CD8-positive, alpha-beta memory T cell (primary cell): Measurements from ENCODE around the gene PGBD4. TPM values are rescaled to one million over a fixed set of nuclear protein-coding genes. Genes with fewer than 3 reads are reported as not detected.
A peak's percentile ranks its signal among the peaks of the same experiment; 100 is the strongest.

Experiments used
- CTCF ChIA-PET: fragments of 350-600 bp; sonication (Branson Sonifier 250); formaldehyde crosslinking; loops from one replicate; lab custom pipeline; 2021; ENCODE audit warnings: antibody characterized with exemption; lab: Charles Lee
- POLR2A ChIA-PET: fragments of 350-600 bp; sonication (Branson Sonifier 250); formaldehyde crosslinking; loops from one replicate; lab custom pipeline; 2021; ENCODE audit warnings: antibody characterized with exemption; lab: Charles Lee
- DNase-seq, 5 donors: peaks; one replicate each; pipeline versions ENCODE4 v3.0.0 to v3.0.0-alpha.2; 2020 to 2022; ENCODE audit warnings: mixed read lengths in 1 of 5
- H3K27ac ChIP-seq: one replicate; pipeline ENCODE4 v1.7.0; 2013; ENCODE audit warnings: low read depth, mild to moderate bottlenecking, low read length, moderate library complexity
- H3K27me3 ChIP-seq: 2 replicates; pipeline ENCODE4 v1.7.0; 2013; ENCODE audit warnings: low read length, mild to moderate bottlenecking; ENCODE audit not compliant: insufficient read depth, poor library complexity, severe bottlenecking
- H3K36me3 ChIP-seq: 2 replicates; pipeline ENCODE4 v1.7.0; 2013; ENCODE audit warnings: mild to moderate bottlenecking, low read length, moderate library complexity; ENCODE audit not compliant: insufficient read depth
- H3K4me1 ChIP-seq: 2 replicates; pipeline ENCODE4 v1.7.0; 2013; ENCODE audit warnings: mild to moderate bottlenecking, low read length, moderate library complexity; ENCODE audit not compliant: insufficient read depth
- H3K4me3 ChIP-seq: 2 replicates; pipeline ENCODE4 v1.7.0; 2013; ENCODE audit warnings: mild to moderate bottlenecking, low read length
- H3K9me3 ChIP-seq: 2 replicates; pipeline ENCODE4 v1.7.0; 2013; ENCODE audit warnings: mild to moderate bottlenecking, low read length
- H3K27ac Mint-ChIP-seq, 8 donors: one replicate each; pipeline ENCODE4 v1.8.0; 2020 to 2021; ENCODE audit warnings: mixed read lengths in 8 of 8, mild to moderate bottlenecking in 6 of 8, inconsistent platforms in 3 of 8, moderate library complexity in 3 of 8
- H3K27me3 Mint-ChIP-seq, 2 donors: one replicate each; pipeline ENCODE4 v1.8.0; 2020 to 2021; ENCODE audit warnings: mixed read lengths in 2 of 2, mild to moderate bottlenecking in 1 of 2, moderate library complexity in 1 of 2
- H3K36me3 Mint-ChIP-seq, 3 donors: one replicate each; pipeline ENCODE4 v1.8.0; 2020 to 2021; ENCODE audit warnings: mixed read lengths in 3 of 3, inconsistent platforms in 1 of 3, mild to moderate bottlenecking in 1 of 3
- H3K4me1 Mint-ChIP-seq, 3 donors: one replicate each; pipeline ENCODE4 v1.8.0; 2020 to 2021; ENCODE audit warnings: mixed read lengths in 3 of 3, inconsistent platforms in 1 of 3, mild to moderate bottlenecking in 1 of 3
- H3K4me3 Mint-ChIP-seq, 7 donors: one replicate each; pipeline ENCODE4 v1.8.0; 2020 to 2021; ENCODE audit warnings: mixed read lengths in 7 of 7, mild to moderate bottlenecking in 6 of 7, moderate library complexity in 4 of 7, inconsistent platforms in 2 of 7
- H3K9me3 Mint-ChIP-seq, 5 donors: one replicate each; pipeline ENCODE4 v1.8.0; 2020 to 2022; ENCODE audit warnings: mixed read lengths in 5 of 5, mild to moderate bottlenecking in 3 of 5, moderate library complexity in 2 of 5, inconsistent platforms in 1 of 5
- polyA plus RNA-seq: library from polyadenylated mRNA; unstranded; fragments of 300-500 nt; fragmentation: Illumina TruSeq; gene quantifications from one replicate; pipeline ENCODE4 v1.2.3, GENCODE V29; 2021
- total RNA-seq, 2 experiments: library from RNA; stranded (reverse); gene quantifications; one replicate each; pipeline ENCODE4 v1.2.3, GENCODE V29; 2021

The PGBD4 gene
- total and polyA plus RNA-seq, 3 experiments from 2014 or later = 1.4 to 3.2 (median 2.8) TPM

DNA sequence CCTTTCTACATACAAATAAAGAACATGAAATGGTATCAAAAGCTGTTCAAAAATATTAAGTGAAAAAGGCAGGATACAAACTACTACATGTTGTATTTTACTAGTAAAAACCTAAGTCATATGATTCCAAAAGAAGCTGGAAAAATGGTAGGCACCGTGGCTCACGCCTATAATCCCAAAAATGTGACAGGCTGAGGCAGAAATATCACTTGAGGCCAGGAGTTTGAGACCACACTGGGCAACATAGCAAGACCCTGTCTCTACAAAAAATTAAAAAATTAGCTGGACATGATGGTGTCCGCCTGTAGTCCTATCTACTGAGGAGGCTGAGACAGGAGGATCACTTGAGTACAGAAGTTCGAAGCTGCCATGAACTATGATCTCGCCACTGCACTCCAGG lies 2.0 kb upstream of the PGBD4 start:
- Histone ChIP-seq H3K4me3 (no peak overlapping the region), H3K9me3 (no peaks in the 10 kb centered on the region), H3K36me3 (peaks cover 5% of the 10 kb centered on the region), H3K27ac (no peak overlapping the region), H3K27me3 (no peaks in the 10 kb centered on the region), H3K4me1 (peaks cover 26% of the 10 kb centered on the region)
- ChIA-PET POLR2A (interaction anchor here (0.5 kb wide), 1 partner anchor 14 kb away, joined by 3 read pairs; no protein-coding TSS in a partner anchor), CTCF (interaction anchor here (0.9 to 1.8 kb wide), 5 partner anchors 11 to 268 kb away, joined by 3 to 5 read pairs (median 4); partner anchors contain the start of gene LPCAT4)
- H3K36me3 Mint-ChIP-seq = peaks cover 4 to 36% (median 14%) of the 10 kb centered on the region in 3 donors
- H3K4me3 Mint-ChIP-seq = peak overlapping the region; percentile 48 to 100 (median 65)
- peaks cover 39 to 60% (median 51%) of the 10 kb centered on the region in 3 donors for H3K4me1 Mint-ChIP-seq
- peaks cover 0 to 10% (median 4%) of the 10 kb centered on the region in 5 donors for H3K9me3 Mint-ChIP-seq
- H3K27ac Mint-ChIP-seq = peak overlapping the region in 6 of 8 donors; percentile 76 to 100 (median 91)
- no peak for DNase-seq
- H3K27me3 Mint-ChIP-seq = peaks cover 0 to 2% of the 10 kb centered on the region in 2 donors

DNA sequence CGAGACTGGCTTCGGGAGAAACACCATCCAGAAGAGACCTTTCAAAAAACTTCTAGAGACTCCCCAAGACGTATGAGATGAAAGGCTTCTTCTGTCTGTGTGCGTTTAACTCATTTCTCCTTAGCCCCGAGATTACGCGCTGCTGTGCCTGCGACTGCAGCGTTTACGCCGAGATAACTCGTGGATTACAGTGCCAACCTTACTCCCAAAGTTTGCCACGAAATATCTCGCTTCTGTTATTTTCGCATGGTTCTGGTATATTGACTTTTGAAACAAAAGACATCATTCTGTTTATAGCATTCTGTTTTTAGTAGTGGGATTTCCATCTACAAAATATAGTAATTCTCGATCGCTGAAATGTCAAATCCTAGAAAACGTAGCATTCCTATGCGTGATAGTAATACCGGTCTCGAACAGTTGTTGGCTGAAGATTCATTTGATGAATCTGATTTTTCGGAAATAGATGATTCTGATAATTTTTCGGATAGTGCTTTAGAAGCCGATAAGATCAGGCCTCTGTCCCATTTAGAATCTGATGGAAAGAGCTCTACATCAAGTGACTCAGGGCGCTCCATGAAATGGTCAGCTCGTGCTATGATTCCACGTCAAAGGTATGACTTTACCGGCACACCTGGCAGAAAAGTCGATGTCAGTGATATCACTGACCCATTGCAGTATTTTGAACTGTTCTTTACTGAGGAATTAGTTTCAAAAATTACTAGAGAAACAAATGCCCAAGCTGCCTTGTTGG lies 467 bp downstream of the PGBD4 start:
- Mint-ChIP-seq H3K4me1 (peaks cover 35 to 50% (median 46%) of the 10 kb centered on the region in 3 donors), H3K9me3 (peaks cover 2 to 10% (median 5%) of the 10 kb centered on the region in 5 donors), H3K36me3 (peaks cover 4 to 29% (median 21%) of the 10 kb centered on the region in 3 donors), H3K27ac (peak overlapping the region; percentile 95 to 100 (median 99)), H3K27me3 (peaks cover 0 to 2% of the 10 kb centered on the region in 2 donors), H3K4me3 (peak overlapping the region; percentile 92 to 100 (median 99))
- H3K4me3 ChIP-seq = peak overlapping the region; percentile 95
- no peaks in the 10 kb centered on the region for H3K36me3 ChIP-seq
- H3K27ac ChIP-seq = peak overlapping the region; percentile 98
- peaks cover 26% of the 10 kb centered on the region for H3K4me1 ChIP-seq
- no peaks in the 10 kb centered on the region for H3K27me3 ChIP-seq
- POLR2A ChIA-PET = interaction anchor here (0.6 to 1.8 kb wide), 8 partner anchors 62 to 265 kb away, joined by 3 to 13 read pairs (median 6); partner anchors contain the start of genes AVEN, EMC4, KATNBL1 and LPCAT4
- DNase-seq = no peak
- CTCF ChIA-PET = interaction anchor here (0.9 to 2.7 kb wide), 6 partner anchors 16 to 266 kb away, joined by 3 to 20 read pairs (median 4); partner anchors contain the start of genes KATNBL1 and LPCAT4
- no peaks in the 10 kb centered on the region for H3K9me3 ChIP-seq

DNA sequence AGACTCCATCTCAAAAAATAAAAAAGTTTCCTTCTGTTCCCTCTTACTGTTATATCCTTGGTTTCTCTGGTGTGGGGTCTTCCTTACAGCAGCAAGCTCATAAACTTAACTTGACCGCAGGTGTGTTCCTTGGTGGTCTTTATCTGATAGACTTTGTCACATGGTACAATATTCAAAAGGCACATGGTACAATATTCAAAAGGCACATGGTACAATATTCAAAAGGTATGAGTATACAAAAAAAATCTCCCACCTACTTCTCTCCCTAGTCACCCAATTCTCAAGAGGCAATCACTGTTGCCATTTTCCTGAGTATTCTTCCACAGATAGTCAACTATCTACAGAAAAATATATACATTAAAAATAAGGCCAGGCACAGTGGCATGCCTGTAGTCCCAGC lies 4.5 kb downstream of the PGBD4 start:
- Histone ChIP-seq H3K27ac (no peak overlapping the region), H3K27me3 (no peaks in the 10 kb centered on the region), H3K36me3 (no peaks in the 10 kb centered on the region), H3K4me1 (peaks cover 6% of the 10 kb centered on the region), H3K4me3 (no peak overlapping the region), H3K9me3 (no peaks in the 10 kb centered on the region)
- Mint-ChIP-seq H3K27me3 (peaks cover 0 to 5% of the 10 kb centered on the region in 2 donors), H3K4me1 (peaks cover 14 to 22% (median 17%) of the 10 kb centered on the region in 3 donors), H3K27ac (no peak overlapping the region), H3K4me3 (peak overlapping the region in 1 of 7 donors; percentile 41), H3K36me3 (peaks cover 4 to 21% (median 15%) of the 10 kb centered on the region in 3 donors), H3K9me3 (peaks cover 2 to 10% (median 5%) of the 10 kb centered on the region in 5 donors)
- ChIA-PET POLR2A (no interaction called here), CTCF (interaction anchor here (0.6 kb wide), 1 partner anchor 1486 kb away, joined by 3 read pairs; no protein-coding TSS in a partner anchor)
- DNase-seq = no peak

DNA sequence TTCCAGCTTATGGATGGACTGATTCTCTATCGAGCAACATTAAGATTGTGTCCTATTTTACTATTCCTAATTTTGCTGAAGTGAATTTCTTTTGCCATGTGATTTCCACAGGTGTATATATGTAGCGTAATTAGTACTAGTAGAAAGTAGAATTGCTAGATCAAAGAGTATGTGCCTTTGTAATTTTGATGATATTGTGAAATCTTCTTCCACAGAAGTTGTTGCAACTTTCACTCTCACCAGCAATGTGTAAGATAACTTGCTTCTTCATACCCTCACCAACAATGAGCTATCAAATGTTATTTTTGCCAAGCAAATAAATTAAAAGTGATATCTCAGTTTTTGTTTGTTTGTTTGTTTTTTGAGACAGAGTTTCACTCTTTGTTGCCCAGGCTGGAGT lies 5.4 kb downstream of the PGBD4 start:
- DNase-seq = no peak
- Mint-ChIP-seq H3K4me1 (peaks cover 7 to 13% (median 12%) of the 10 kb centered on the region in 3 donors), H3K9me3 (peaks cover 1 to 10% (median 2%) of the 10 kb centered on the region in 5 donors), H3K4me3 (no peak overlapping the region), H3K27ac (no peak overlapping the region), H3K36me3 (peaks cover 3 to 17% (median 8%) of the 10 kb centered on the region in 3 donors), H3K27me3 (peaks cover 0 to 6% of the 10 kb centered on the region in 2 donors)
- Histone ChIP-seq H3K9me3 (no peaks in the 10 kb centered on the region), H3K36me3 (no peaks in the 10 kb centered on the region), H3K27me3 (no peaks in the 10 kb centered on the region), H3K27ac (no peak overlapping the region), H3K4me3 (no peak overlapping the region), H3K4me1 (peaks cover 5% of the 10 kb centered on the region)
- POLR2A ChIA-PET = no interaction called here
- CTCF ChIA-PET = interaction anchor here (2.0 kb wide), 1 partner anchor 102 kb away, joined by 5 read pairs; the partner anchor contains the start of gene KATNBL1

DNA sequence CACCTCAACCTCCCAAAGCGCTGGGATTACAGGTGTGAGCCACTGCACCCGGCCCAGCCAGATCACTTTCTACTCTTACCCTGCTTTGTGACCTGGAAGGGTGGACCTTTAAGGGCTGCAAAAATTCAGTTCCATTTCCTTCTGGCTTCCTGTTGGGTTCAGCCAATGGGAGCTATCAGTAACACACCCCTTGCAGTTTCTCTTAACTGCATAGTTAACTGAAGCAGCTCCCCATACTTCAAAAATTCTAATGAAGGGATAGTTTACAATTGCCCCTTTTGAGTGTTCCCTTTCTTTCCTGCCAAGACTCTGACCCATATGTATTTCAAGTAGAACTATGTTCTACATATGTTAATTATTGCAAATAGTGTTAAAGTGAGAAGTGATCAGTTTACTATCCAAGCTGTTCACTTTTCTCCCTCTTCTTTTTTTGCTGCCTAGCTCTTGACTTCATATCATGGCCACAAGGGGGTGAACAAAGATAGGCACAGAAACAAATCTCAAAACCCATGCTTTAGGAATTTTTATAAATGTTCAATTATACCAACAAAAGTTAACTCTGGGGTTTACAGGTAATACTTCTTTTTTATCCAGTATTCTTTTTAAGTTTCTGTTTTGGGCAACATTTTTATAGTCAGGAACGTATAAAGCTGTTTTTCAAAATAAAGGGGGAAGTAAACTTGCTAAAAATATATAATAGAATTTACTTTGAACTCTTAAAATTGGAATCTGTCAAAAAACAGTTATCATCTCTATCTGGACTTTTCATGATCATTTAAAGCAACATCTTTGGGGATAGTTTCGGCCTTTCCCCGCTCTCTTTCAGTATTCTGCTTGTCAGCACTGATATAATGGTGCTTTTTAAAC lies 8.1 kb downstream of the PGBD4 start:
- Histone ChIP-seq H3K27ac (no peak overlapping the region), H3K27me3 (no peaks in the 10 kb centered on the region), H3K36me3 (no peaks in the 10 kb centered on the region), H3K4me1 (no peaks in the 10 kb centered on the region), H3K9me3 (no peaks in the 10 kb centered on the region), H3K4me3 (no peak overlapping the region)
- no peak overlapping the region for H3K27ac Mint-ChIP-seq
- peaks cover 0 to 1% (median 0%) of the 10 kb centered on the region in 5 donors for H3K9me3 Mint-ChIP-seq
- peak in 1 of 5 donors; percentile 8 for DNase-seq
- POLR2A ChIA-PET = no interaction called here
- H3K4me3 Mint-ChIP-seq = peak overlapping the region in 1 of 7 donors; percentile 41
- no peaks in the 10 kb centered on the region for H3K4me1 Mint-ChIP-seq
- peaks cover under 1 to 5% (median 3%) of the 10 kb centered on the region in 3 donors for H3K36me3 Mint-ChIP-seq
- CTCF ChIA-PET = interaction anchor here (1.5 to 2.7 kb wide), 3 partner anchors 9 to 257 kb away, joined by 4 to 8 read pairs (median 7); partner anchors contain the start of genes KATNBL1 and LPCAT4
- peaks cover 11 to 14% of the 10 kb centered on the region in 2 donors for H3K27me3 Mint-ChIP-seq

DNA sequence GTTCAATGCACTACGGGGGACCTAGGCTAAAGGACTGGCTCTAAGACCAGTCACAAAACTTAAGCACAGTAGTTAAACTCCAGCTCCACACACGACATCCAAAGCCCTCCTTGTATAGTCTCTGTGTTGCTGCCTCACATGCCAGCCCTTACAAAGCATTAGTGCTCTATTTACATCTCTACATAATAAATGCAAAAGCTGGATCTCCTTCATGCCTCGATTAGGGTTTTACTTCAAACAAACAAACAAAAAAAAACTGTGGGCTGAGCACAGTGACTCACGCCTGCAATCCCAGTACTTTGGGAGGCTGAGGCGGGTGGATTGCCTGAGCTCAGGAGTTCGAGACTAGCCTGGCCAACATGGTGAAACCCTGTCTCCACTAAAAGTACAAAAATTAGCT lies 9.6 kb downstream of the PGBD4 start:
- Histone ChIP-seq H3K4me3 (no peak overlapping the region), H3K9me3 (no peaks in the 10 kb centered on the region), H3K36me3 (no peaks in the 10 kb centered on the region), H3K27me3 (no peaks in the 10 kb centered on the region), H3K4me1 (no peaks in the 10 kb centered on the region), H3K27ac (no peak overlapping the region)
- Mint-ChIP-seq H3K4me1 (no peaks in the 10 kb centered on the region), H3K27ac (peak overlapping the region in 1 of 8 donors; percentile 74), H3K27me3 (peaks cover 14 to 16% of the 10 kb centered on the region in 2 donors), H3K36me3 (peaks cover 0 to under 1% (median under 1%) of the 10 kb centered on the region in 3 donors), H3K9me3 (no peaks in the 10 kb centered on the region), H3K4me3 (no peak overlapping the region)
- no peak for DNase-seq
- POLR2A ChIA-PET = no interaction called here
- CTCF ChIA-PET = no interaction called here

DNA sequence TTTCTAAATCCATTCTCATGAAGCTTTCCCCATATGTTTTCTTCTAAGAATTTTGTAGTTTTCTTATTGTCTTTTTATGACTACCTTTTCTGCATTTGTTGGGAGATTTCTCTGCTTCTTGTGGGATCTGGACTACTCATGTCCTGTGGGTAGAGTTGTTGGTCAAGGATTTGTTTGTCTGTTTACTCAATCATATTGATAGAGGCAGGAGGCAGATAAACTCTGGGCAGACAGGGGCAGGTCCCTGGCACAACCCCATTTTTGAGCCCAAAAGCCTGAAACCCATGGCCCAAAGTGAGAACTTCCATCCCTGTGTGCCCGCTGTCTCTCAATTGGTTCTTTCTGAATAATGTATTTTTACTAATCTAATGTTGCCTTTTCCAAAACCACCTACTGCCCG lies 12.3 kb downstream of the PGBD4 start:
- Histone ChIP-seq H3K9me3 (no peaks in the 10 kb centered on the region), H3K36me3 (no peaks in the 10 kb centered on the region), H3K27ac (no peak overlapping the region), H3K27me3 (no peaks in the 10 kb centered on the region), H3K4me1 (no peaks in the 10 kb centered on the region), H3K4me3 (no peak overlapping the region)
- H3K27ac Mint-ChIP-seq = no peak overlapping the region
- H3K4me1 Mint-ChIP-seq = no peaks in the 10 kb centered on the region
- H3K4me3 Mint-ChIP-seq = no peak overlapping the region
- CTCF ChIA-PET = interaction anchor here (1.4 kb wide), 1 partner anchor 96 kb away, joined by 3 read pairs; the partner anchor contains the start of gene KATNBL1
- H3K9me3 Mint-ChIP-seq = no peaks in the 10 kb centered on the region
- no peak for DNase-seq
- peaks cover 24 to 35% of the 10 kb centered on the region in 2 donors for H3K27me3 Mint-ChIP-seq
- POLR2A ChIA-PET = no interaction called here
- no peaks in the 10 kb centered on the region for H3K36me3 Mint-ChIP-seq
